GM19193 (cell line): ENCODE results near the gene ZNF627.

Source experiments
- POLR2A ChIP-seq: IDR thresholded peaks from 4 replicates; pipeline ENCODE4 v1.6.1; 2011; ENCODE audit not compliant: insufficient read depth, insufficient read length; ENCODE audit errors: extremely low read depth

ZNF627 gene

DNA sequence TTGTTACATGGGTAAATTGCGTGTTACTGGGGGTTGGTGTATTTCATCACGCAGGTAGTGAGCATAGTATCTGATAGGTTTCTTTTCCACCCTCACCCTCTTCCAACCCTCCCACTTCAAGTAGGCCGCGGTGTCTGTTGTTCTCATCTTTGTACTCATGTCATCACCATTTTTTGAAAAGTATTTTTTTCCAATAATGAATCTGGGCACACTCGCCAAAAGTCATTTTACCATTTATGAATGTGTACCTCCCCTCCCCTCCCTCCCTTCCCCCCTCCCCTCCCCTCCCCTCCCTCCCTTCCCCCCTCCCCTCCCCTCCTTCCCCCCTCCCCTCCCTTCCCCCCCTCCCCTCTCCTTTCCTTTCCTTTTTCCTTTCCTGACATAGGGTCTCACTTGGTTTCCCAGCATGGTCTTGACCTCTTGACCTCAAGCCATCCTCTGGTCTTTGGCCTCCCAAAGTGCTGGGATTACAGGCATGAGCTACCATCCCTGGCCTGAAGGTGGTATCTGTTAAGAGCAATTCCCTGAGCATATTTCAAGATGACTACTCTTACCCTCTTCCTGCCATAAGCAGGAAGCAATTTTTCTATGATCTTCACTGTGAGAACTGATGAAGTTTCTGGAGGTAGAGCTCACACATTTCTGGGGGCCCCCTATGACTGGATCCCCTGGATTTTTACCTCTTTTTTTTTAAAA, 15.7 kb downstream of the ZNF627 start:
- TF ChIP-seq POLR2A: no peak

DNA sequence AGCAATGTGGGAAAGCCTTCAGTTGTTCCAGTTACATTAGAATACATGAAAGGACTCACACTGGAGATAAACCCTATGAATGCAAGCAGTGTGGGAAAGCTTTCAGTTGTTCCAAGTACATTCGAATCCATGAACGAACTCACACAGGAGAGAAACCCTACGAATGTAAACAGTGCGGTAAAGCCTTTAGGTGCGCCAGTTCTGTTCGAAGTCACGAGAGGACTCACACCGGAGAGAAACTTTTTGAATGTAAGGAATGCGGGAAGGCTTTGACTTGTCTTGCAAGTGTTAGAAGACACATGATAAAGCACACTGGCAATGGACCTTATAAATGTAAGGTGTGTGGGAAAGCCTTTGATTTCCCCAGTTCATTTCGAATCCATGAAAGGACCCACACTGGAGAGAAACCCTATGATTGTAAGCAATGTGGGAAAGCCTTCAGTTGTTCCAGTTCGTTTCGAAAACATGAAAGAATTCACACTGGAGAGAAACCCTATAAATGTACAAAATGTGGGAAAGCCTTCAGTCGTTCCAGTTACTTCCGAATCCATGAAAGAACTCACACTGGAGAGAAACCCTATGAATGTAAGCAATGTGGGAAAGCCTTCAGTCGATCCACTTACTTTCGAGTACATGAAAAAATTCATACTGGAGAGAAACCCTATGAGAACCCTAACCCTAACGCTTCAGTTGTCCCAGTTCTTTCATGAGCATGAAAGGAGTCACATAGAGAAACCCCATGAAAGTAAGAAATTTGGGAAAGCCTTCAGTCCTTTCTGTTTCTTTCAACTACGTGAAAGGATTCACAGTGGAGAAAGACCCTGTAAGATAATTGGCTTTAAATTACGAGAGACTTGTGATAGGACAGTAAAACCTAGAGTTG, 20.1 kb downstream of the ZNF627 start:
- no peak for TF ChIP-seq POLR2A

DNA sequence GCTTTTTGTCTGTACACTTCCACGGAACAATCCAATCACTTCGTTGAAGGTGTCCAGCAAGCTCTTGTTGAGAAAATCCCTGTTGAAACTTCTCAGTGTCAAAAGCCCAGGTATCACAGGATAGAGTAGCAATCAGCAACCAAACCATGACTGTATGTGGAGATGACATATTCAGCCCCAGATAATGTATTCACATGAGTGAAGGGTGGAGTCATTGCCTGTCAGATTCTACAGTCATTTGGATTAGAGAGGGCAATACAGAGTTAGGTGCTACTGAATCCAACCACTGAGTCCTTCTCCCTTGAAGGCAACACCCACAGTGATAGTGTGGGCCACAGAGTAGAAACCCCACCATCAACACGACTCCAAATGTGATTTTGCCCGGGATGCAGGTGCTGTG, 23.3 kb downstream of the ZNF627 start:
- no peak for TF ChIP-seq POLR2A

DNA sequence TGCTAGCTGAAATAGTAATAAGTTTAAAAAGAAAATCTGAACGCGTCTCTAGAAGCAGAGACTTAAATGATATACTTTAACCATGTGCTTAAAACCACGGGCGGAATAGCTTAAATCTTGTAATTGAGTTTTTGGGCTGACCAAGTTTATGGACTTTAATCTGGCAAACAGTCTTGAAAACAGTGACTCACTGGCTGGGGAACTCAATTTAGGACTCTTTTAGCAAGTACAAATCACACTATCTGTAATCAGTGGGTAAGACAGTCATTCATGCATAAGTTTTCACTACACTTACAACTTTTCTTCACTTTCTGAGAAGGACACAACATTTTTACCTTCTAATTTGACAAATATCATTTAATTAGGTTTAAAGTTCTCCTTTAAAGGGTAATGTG, 26.8 kb downstream of the ZNF627 start:
- TF ChIP-seq POLR2A: no peak

DNA sequence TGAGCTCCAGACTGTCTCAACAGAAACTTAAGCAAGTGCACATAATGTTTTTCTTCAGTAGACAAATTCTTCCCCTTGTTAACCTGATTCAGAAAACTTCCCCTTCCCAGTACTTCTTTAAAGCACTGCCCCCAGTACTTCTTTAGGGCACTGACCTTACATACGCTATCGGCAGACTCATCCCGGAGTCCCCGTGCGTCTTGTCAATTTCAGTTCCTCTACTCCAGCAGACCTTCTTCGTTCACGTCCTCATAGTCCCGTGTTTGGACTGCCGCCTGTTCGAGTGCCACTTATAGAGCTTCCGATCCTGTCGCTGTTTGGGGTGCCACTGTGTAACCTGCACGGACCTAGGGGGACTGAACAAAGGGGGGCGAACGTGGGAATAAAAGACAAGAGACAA, 29.0 kb downstream of the ZNF627 start:
- no peak for TF ChIP-seq POLR2A

DNA sequence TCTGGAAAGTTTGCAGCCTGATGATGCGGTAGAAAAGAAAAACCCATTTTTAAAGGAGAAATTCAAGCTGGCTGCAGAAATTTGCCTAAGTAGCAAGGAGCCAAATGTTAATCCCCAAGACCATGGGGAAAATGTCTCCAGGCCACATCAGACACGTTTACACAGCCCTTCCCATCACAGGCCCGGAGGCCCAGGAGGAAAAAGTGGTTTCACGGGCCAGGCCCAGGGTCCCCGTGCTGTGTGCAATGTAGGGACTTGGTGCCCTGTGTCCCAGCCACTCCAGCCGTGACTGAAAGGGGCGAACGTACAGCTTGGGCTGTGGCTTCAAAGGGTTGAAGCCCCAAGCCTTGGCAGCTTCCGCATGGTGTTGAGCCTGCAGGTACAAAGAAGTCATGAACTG, 35.9 kb downstream of the ZNF627 start:
- TF ChIP-seq POLR2A: no peak

DNA sequence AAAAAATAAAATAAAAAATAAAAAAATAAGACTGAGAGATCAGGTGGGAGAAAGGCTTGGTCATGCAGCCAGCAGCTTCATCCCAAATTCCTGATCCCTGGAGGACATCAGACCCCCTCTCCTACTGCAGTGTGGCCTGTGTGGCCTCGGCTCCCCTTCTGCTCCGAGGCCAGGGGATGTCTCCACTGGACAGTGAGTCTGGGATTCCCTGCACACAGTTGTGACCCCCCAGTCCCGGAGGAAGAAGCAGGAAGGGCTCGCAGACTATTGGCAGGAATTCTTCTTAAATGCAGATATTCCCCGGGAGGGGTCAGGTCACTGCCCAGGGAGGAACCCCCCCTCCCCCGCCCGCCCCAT, 41.9 kb downstream of the ZNF627 start:
- no peak for TF ChIP-seq POLR2A

DNA sequence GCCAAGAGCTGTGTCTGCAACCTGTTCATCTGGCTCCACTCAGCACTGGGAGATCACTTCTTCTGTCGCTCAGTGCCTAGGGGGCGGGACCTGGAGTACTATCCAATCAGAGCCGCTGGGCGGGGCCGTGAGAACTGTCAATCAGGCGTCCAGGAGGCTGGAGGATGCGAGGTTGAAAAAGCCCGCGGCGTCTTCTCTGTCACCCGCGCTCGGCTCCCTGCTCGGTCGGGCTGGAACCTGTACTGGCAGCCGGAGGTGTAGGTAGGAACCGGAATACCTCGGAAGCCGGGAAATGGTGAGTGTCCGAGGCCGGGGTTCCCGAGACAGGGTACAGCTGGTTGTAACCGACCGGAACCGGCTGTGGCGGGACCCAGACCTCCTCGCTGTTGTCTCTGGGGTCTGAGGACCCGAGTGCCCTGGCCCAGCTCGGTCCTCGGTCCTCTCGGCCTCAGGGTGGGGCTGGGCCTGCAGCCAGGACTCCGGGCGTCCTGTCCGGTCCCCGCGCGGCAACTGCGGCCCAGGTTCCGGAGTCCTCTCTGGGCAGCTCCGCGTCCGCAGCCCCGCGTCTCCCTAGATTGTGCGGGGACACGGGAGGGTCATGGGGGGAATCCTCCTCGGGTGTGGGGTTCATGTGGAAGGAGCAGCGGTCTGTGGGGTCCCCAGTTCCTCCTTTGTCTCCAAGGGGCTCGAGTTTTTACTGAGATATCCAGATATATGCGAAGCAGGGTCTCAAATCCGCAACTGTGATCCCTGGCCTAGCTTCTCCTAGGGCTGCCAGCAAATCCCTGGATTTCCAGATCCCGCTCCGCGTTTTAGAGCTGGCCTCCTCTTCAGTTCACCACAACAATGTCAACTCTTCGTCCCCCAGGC, 42.6 kb downstream of the ZNF627 start:
- TF ChIP-seq POLR2A: peak; percentile 54

DNA sequence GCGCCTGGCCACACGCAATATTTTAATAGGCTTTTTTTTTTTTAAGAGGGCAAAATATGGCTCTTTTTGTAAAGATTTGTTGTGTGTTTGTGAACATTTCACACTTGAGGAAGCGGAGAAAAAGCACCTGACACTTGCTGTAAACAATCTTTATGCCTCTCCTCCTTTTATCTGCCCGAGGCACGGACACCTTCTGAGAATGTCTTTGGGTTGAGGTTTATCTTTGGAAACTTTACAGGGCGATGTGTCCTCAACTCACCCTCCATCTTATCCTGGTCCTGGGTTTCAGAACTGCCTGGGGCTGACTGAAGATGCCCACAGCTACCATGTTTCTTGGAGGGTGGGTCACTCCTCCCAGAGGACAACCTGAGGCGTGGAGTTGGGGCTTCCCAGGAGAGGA, 44.0 kb downstream of the ZNF627 start:
- no peak for TF ChIP-seq POLR2A

DNA sequence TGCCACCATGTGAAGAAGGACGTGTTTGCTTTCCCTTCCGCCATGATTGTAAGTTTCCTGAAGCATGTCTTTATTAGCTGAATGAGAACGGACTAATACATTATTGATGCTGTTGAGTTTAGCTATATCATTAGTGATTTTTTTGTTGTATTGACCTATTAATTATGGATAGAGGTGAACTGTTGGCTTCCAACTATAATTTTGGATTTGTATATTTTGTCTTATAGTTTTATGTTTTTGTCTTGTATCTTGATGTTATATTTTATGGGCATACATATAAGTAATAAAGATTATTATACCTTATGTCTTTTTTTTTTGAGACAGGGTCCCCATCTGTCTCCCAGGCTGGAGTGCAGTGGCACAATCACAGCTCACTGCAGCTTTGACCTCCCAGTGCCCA, 45.6 kb downstream of the ZNF627 start:
- TF ChIP-seq POLR2A: no peak

DNA sequence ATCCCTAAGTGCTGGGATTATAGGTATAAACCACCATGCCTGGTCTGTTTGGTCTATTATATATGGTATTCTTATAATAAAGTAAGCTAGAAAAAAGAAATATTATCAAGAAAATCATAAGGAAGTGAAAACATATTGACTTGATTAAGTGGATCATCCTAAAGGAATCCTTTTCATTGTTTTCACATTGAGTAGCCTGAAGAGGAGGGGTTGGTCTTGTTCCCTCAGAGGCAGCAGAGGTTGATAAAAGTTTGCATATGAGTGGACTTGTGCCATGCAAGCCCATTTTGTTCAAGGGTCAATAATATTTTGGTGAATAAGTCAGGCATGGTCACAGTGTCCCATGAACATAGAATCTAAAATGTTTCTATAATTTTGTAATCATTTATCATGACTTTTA, 52.7 kb downstream of the ZNF627 start:
- TF ChIP-seq POLR2A: no peak

DNA sequence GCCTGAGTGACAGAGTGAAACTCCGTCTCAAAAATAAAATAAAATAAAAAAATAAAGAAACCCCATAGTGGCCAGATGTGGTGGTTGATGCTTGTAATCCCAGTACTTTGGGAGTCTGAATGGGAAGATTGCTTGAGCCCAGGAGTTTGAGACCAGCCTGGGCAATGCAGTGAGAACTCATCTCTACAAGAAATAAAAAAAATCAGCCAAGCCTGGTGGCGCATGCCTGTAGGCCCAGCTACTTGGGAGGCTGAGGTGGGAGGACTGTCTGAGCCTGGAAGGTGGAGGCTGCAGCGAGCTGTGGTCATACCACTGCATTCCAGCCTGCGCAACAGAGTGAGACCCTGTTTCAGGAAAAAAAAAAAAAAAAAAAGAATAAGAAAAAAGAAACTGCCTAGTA, 53.8 kb downstream of the ZNF627 start:
- TF ChIP-seq POLR2A: no peak

DNA sequence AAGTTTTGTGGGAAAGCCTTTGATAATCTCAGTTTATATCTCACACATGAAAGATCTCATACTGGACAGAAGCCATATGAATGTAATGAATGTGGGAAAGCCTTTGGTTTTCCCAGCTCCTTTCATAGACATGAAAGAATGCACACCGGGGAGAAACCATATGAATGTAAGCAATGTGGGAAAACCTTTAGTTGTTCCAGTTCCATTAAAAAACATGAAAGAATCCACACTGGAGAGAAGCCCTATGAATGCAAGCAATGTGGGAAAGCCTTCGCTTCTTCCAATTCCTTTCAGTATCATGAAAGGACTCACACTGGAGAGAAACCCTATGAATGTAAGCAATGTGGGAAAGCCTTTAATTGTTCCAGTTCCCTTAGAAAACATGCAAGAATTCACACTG, 54.8 kb downstream of the ZNF627 start:
- no peak for TF ChIP-seq POLR2A

DNA sequence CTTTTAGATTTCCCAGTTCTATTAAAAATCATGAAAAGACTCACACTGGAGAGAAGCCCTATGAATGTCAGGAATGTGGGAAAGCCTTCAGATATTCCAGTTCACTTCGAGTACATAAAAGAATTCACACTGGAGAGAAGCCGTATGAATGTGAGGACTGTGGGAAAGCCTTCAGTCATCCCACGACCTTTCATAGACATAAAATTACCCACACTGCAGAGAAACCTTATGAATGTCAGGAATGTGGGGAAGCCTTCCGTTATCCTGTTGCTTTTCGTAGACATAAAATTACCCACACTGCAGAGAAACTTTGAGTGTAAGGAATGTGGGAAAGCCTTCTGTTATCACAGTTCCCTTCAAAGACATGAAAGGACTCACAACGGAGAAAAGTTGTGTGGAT, 55.2 kb downstream of the ZNF627 start:
- no peak for TF ChIP-seq POLR2A

DNA sequence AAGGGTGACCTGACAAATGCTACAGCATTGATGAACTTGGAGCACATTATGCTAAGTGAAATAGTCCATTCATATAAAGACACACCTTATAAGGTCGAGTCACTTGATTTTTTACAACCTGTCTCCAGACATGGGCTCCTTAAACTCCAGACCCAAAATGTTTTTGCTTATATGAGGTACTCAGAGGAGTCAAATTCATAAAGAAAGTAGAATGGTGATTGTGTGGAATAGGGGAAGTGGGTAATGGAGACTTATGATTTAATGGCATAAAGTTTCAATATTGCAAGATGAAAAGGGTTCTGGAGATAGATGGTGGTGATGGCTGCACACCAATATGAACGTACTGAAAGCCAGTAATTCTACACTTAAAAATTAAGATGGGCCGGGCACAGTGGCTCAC, 59.3 kb downstream of the ZNF627 start:
- no peak for TF ChIP-seq POLR2A
